Measurements from ENCODE around the gene KRT40.

KRT40 gene

DNA sequence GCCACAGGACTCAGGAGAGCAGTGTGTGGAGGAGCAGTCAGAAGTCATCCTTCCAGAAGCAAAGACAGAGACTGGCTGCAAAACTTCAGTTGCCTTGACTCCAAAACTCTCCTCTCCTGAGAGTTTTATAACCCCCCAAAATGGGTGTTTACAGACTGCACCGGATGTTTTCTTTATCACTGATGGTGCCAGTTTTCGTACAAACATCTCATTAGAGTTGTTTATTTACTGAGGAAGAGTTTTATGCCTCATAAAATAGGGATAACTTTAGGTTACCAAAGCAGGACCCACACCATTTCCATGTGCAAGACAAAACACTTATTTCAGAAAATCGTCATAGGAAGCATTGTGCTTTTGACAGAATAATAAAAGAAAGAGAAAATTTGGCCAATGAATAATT lies at the start of gene KRT40:
TSS of gene KRT40 (minus strand) at position 101 of the 400 bp plus-strand sequence. CDS start at position 48, 53 bp downstream.
- DNase-seq: no peak

DNA sequence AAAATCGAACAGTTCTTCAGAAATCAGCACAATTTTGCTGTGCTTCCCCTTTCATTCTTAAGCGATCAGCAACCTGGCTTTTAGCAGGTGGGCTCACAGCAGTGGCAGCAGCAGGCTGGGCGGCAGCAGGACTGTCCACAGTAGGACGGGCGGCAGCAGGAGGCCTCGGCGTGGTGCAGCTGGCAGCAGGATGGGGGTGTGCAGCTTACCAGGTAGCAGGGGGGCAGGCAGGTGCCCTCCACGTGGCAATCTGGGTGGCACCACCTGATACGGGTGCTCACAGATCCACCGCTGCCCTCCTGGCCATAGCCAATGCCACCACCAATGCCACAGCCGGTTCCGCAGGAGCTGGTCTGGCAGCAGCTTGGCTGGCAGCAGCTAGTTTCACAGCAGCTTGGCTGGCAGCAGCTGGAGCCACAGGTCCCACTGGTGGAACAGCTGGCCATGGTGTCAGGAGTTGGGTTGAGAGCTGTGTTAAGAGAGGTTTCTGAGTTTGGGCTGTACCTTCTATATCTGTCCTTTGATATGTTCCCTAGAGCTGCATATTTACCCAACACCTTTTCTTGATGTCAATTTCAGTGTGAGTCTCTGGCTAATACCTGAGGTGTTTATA lies 45.6 kb upstream of the KRT40 start, which contains the start of gene KRTAP1-4:
TSS of gene KRTAP1-4 (minus strand) at position 563 of the 613 bp plus-strand sequence. CDS start at position 446, 117 bp downstream.
- no peak for DNase-seq

DNA sequence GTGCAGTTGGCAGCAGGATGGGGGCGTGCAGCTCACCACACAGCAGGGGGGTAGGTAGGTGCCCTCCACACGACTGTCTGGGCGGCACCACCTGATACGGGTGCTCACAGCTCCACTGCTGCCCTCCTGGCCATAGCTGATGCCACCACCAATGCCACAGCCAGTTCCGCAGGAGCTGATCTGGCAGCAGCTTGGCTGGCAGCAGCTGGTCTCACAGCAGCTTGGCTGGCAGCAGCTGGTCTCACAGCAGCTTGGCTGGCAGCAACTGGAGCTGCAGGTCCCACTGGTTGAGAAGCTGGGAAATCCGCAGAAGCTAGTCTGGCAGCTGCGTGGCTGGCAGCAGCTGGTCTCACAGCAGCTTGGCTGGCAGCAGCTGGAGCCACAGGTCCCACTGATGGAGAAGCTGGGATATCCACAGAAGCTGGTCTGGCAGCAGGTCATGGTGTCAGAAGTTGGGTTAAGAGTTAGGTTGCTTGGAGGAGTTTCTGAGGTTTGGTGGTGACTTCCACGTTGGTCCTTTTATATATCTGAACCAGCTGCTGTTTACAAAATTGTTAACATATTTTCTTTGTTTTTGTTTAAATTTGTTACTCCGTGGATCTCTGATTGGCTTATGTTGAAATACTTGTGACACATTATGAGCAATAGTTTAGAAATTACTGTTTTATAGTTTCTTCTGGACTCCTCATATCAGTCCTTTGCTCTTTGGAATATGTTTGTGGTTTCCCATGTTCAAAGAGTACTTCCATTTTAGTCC lies 42.8 kb upstream of the KRT40 start, which contains the start of gene KRTAP1-5:
TSS of gene KRTAP1-5 (minus strand) at position 494 of the 757 bp plus-strand sequence. CDS start at position 441, 53 bp downstream.
- DNase-seq: no peak

DNA sequence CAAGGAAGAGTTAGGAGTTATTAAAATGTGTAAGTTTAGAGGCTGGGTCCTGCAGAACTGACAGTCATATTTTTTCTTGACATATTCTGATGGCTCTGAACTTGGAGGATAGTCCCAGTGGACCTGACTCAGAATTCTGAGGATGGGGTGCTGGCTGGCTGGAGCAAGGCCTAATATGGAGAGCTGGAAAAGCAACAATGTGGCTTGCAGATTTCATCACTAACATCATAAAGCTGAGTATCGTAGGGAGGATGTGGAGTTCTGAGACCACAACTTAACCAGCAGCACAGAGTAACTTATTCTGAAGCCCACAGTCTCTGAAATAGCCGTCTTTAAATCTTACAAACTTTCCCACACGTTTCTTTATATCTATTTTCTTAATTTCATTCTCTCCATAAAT lies 40.6 kb upstream of the KRT40 start:
- no peak for DNase-seq

DNA sequence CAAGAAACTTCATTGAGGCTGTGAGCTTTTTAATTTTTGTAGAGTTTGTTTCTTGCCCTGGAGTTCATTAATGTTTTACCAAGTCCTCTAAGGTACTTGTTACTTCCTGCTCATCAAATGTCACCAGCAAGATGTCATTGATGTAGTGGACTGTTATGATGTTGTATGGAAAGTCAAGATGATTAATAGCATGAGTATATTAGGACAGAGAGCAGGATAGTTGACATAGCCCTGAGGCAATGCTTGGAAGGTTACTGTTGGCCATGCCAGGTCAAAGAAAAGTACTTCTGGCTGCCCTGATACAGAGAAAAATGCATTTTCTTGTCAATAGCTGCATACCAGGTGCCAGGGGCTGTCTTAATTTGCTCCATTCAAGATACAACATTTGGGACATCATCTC lies 36.2 kb upstream of the KRT40 start:
- DNase-seq: no peak

DNA sequence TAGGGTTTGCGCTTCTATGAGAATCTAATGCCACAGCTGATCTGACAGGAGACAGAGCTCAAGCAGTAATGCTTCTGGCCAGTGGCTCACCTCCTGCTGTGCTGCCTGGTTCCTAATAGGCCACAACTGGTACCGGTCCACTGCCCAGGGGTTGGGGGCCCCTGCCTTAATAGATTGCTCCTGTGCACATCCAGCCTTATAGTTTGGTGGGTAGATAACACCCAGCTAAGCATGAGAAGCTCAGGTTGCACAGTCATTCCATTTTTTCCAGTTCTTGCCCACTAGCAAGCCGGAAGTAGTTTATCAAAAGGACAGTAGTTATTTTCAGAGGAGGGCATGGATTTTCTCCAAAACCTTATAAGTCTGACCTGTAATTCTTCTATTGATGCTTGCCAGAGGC lies 35.3 kb upstream of the KRT40 start:
- no peak for DNase-seq

DNA sequence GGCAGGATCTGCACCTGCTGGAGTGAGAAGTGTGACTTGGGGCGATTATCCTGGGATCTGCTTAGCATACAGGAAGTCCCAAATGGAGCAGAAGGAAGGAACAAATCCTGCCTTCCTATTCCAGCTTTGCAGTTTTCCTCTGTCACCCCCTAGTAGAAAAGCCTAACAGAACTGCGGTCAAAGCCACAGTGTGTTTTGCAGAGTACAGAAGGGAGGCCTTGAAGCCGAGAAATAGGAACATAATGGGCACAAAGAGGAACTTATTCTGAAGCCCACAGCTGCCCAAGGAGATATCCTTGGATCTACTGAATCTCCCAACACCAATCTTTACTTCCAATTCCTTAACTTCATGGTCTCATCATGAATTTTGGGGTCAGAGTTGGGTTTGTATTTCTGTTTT lies 34.4 kb upstream of the KRT40 start:
- DNase-seq: no peak

DNA sequence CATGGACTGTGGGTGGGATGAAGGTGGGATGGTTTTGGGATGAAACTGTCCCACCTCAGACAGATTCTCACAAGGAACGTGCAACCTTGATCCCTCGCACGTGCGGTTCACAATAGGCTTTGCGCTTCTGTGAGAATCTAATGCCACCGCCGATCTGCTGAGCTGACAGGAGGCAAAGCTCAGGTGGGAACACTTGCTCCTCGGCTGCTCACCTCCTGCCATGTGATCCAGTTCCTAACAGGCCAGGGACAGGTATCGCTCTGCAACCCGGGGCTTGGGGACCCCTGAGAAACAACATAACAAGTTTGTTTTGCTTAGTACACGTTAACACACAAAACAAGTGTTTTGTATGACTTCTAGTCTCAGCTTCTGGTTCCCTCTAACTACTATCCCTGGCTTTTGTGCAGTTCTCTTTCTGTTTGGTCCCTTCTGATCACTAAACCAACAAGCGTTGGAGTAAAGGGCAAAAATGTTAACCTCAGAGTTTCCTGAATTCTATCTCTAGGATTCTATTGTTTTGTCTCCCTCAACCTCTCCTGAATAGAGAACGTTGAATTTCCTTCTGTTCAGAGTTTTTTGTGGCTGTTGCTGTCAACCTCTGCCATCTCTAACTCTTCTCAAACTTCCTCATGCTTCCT lies 32.6 kb upstream of the KRT40 start:
- no peak for DNase-seq

DNA sequence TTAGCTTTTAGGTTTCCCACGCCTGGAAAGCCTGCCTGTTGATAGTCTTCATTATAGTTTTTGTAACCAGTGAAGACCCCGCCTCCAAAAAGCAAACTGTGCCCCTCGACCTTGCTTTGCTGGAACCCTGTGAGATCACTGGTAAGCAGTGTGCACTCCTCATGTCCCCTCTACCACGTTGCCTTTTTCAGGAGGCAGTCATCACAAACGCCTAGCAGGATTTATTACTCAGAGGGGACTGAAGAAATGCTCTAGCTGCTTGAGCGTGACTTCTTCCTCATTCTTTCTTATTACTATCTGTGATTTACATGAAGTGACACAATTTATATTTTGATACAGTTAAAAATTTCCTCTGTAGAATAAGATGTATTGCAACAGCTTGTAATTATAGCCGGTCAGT lies 31.3 kb upstream of the KRT40 start:
- DNase-seq: no peak

DNA sequence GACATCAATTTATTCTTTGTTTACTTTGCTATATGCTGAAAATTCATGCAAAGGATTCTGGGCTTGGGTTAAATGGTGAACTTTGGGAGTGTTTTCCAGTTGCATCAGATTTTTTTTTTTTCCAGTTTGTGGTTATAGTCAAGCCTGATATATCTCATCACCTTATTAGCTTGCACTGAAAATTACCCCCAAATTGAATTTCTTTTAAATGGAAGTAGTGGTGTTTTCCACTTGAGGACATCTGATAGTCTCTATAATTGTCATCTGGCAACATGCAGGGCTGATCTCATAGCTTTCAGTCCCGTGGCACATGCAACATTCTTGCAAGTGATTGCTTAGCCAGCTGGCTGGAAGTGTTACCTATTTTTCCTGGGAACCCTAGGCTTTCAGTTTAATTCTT lies 29.5 kb upstream of the KRT40 start:
- DNase-seq: no peak

DNA sequence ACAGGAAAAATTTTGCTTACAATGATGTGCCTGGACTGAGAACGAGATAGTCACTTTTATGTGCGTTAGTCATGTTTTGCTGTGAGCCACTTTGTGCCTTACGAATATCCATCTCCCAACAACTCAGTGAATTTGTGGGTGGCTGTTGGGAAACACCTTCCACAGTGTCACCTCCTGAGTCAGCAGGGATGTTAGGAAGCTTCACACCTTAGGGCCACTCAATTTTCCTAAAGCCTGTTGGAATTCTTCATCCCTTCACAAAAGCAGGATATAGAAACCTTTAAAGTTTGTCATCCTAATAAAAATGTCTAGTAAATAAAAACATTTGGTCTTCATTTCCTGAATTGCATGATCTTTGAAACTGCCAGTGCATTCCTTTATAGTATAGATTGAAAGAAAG lies 29.1 kb upstream of the KRT40 start:
- DNase-seq: no peak

DNA sequence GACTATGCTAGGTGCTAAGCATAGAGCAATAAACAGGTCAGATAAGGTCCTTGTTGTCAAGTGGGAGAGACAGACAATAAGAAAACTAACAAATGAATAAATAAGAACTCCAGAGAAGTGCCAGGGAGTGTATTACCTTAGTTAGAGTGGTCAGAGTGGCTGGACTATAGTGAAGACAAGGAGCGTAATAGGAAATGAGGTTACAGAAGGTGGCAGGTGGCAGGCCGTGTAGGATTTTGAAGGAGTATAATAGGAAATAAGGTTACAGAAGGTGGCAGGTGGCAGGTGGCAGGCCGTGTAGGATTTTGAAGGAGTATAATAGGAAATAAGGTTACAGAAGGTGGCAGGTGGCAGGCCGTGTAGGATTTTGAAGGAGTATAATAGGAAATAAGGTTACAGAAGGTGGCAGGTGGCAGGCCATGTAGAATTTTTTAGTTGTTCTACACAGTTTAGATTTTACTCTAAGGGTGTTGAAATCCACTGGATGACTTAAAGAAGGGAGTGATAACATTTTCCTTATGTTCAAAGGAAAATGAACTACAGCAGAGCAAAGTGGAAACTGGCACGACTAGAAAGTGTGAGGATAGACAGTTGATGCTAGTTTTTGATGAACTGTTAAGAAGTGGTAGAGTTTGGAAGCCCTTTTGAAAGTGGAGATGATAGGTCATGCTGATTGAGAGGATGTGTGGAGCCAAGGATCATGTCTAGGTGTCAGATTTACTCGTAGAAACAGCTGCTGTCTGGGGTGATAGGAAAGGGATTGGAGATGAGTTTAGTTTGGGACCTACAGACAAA lies 28.4 kb upstream of the KRT40 start:
- no peak for DNase-seq

DNA sequence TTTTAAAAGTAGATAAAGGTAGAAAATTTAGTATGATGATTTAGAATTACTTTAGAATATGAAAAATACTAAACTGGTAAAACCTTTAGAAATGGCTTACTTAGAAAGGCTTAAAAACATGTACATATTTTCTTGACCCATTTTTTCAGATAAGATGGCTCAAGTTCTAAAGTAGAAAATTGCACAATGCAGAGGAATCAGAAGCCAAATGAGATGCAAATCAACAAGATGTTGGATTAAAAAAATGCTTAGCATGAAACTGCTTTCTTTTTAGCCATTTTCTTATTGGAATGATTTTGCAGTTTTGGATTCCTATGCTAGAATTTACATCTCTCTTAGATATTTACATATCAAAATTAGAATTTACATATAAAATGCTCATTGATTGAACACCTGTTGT lies 26.3 kb upstream of the KRT40 start:
- DNase-seq: no peak

DNA sequence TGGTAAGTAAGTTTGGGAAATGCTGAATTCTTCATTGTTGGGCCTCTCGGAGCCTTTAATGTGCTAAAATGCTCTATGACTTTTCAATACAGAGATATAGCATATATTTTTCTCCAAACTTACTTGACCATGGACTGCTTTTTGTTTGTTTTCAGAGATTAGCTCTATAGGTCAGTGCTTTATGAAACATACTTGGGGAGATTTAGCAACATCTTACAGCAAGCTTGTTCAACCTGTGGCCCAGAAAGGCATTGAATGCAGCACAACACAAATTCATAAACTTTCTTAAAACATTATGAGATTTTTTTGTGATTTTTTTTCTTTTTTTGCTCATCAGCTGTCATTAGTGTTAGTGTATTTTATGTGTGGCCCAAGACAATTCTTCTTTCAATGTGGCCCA lies 25.8 kb upstream of the KRT40 start:
- DNase-seq: no peak

DNA sequence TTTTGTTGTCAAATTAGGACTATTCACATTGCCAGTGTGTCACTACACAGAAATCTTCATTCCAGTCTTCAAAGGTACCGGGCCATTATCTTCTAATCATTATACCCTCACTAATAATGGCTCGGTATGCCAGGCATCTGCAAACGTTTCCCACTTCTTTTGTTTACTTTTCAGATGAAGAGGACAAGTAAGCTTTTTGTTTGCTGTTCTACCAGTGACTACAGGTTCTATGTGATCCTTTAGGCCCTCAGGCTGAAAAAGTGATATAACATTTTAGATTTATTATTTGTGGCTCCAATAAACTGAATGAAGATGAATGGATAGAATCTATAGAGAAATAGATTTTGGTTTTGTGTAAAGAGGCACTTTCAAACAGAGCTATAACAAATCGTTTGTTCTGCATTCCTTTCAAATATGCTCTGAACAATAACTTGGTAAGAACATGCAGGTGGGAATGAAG lies 25.2 kb upstream of the KRT40 start:
- DNase-seq: no peak

DNA sequence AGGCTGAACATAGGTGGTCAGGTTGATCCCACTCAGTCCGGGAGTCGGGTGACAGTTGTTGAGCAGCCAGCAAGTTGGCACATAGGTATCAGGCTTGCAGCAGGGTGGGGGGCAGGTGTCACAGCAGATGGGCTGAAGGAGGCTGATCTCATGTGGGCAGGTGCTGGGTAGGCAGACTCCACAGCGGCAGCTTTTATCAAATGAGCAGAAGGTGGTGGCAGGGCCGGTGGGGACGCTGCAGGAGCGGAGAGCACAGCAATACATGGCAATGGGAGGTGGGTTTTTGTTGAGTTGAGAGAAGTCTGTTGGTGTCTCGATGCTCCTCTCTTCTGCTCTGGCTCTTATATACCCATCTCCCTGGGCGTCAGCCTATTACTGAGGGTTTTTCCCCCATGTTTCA lies 24.7 kb upstream of the KRT40 start, which contains the start of gene KRTAP3-1:
TSS of gene KRTAP3-1 (minus strand) at position 318 of the 400 bp plus-strand sequence. CDS start at position 264, 54 bp downstream.
- no peak for DNase-seq

DNA sequence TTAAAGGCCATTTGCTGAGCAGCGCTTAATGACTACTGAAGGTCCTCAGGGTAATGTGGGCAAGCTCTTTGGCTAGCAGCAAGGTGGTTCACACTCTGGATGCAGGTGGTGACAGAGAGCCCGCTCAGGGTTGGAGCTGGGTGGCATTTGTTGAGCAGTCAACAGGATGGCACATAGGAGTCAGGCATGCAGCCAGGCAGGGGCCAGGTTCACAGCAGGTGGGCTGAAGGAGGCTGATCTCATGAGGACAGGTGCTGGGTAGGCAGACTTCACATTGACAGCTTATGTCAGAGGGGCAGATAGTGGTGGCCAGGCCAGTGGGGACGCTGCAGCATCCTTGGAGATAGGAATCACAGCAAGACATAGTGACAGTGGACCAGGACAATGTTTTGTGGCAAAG lies 20.3 kb upstream of the KRT40 start:
- DNase-seq: no peak

DNA sequence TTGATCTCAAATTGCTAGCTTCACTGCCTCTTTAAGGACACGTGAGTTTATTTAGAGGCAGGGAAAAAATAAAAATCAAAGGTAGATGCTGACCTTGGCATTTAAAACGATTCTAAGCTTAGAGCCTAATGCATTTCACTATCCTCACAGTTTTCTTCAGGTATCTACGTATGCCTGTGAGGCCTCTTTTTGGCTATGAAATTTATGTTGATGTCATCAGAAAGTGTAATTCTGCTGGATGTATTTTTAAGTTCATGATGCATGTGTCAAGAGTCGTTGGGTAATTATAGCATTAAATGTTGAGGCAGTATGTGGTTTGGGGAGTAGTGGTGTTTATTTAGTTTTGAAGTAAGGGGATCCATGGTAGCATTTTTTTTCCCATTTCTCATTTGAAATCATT lies 19.8 kb upstream of the KRT40 start:
- DNase-seq: no peak

DNA sequence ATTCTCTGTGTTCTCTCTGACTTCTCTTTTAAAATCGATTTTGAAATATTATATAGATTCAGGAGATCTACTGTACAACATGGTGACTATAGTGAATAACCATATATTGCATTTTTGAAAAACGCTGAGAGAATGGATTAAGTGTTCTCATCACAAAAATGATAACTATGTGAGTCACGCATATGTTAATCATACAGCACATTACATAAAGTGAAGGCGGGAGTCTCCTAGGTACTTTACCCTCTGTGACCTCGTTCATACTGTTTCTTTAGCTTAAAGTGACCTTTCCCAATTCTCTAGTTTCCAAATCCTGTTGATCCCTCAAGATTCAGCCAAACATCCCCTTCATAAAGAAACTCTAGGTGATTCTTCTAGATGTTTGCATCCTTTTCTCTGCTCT lies 18.7 kb upstream of the KRT40 start:
- no peak for DNase-seq

DNA sequence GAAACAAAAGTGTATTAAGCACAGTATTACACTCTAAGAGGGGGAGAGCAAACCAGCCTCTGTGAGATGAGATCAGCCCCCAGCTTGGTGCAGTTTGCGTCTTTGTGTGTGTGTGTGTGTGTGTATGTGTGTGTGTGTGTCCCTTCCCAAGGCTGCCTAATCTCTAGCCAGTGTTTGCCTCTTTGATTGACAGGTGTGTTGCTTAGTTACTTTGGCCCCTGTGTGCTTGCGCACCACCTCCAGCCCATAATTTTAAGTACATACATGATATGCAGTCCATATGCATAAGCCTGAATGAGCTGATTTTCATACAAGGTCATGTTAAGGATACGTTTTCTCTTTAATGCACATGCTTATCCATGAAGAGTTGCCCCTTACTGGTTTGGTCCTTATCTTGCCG lies 17.7 kb upstream of the KRT40 start:
- DNase-seq: no peak

DNA sequence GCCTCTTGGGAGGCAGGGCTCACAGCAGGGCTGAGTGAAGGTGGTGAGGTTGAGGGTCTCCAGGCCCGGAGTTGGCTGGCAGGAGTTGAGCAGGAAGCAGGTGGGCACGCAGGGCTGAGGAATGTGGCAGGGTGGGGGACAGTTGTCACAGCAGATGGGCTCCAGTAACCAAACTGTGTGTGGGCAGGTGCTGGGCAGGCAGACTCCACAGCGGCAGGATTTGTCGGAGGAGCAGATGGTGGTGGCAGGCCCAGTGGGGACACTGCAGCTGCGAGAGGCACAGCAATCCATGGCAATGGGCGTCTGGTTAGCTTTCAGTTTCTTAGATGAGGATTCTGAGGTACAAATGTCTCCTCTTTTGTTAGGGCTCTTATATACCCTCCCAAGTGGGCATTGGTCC lies 15.4 kb upstream of the KRT40 start, which contains the start of gene KRTAP3-2:
TSS of gene KRTAP3-2 (minus strand) at position 344 of the 400 bp plus-strand sequence. CDS start at position 291, 53 bp downstream.
- peak in 4 of 58 donors; percentile 3 to 9 (median 5) for DNase-seq
